NB4 (cell line): ENCODE data around the gene MOXD1.

Source experiments
- CTCF ChIP-seq: IDR thresholded peaks from one replicate; pipeline ENCODE4 v1.5.1; 2012; ENCODE audit warnings: low read depth, low read length
- MYC ChIP-seq: IDR thresholded peaks from 2 replicates; pipeline ENCODE4 v1.6.1; 2011; ENCODE audit warnings: low read depth, low read length
- POLR2A ChIP-seq: IDR thresholded peaks from 2 replicates; pipeline ENCODE4 v1.6.1; 2011; ENCODE audit warnings: mild to moderate bottlenecking; ENCODE audit not compliant: insufficient read length; ENCODE audit errors: extremely low read depth

GRCh38 chr6:132268209-132268608 is 133.1 kb downstream of the MOXD1 start:
- TF ChIP-seq CTCF (no peak), POLR2A (no peak), MYC (no peak)
